Skeletal muscle tissue (tissue), 4 donors: Measurements from ENCODE around the gene DHX34. TPM values are rescaled to one million over a fixed set of nuclear protein-coding genes. Genes with fewer than 3 reads are reported as not detected.

Experiments
- H3K27ac ChIP-seq: one replicate; pipeline ENCODE4 v1.7.0; 2013; ENCODE audit warnings: mild to moderate bottlenecking, low read depth, low read length, inconsistent platforms
- H3K27me3 ChIP-seq, 3 donors: one replicate each; pipeline ENCODE4 v1.7.0; 2013; ENCODE audit warnings: low read length in 3 of 3; ENCODE audit not compliant: control insufficient read depth in 3 of 3, insufficient read depth in 3 of 3
- H3K36me3 ChIP-seq, 3 donors: one replicate each; pipeline ENCODE4 v1.7.0; 2013; ENCODE audit warnings: low read length in 3 of 3; ENCODE audit not compliant: control insufficient read depth in 3 of 3, insufficient read depth in 3 of 3
- H3K4me1 ChIP-seq, 3 donors: one replicate each; pipeline ENCODE4 v1.7.0; 2013; ENCODE audit warnings: low read length in 3 of 3, mild to moderate bottlenecking in 3 of 3; ENCODE audit not compliant: control insufficient read depth in 3 of 3, insufficient read depth in 3 of 3
- H3K4me3 ChIP-seq, 3 donors: one replicate each; pipeline ENCODE4 v1.7.0; 2013; ENCODE audit warnings: low read length in 3 of 3
- H3K9ac ChIP-seq, 3 donors: one replicate each; pipeline ENCODE4 v1.7.0; 2013; ENCODE audit warnings: low read length in 3 of 3, mild to moderate bottlenecking in 3 of 3, moderate library complexity in 2 of 3, low read depth in 1 of 3
- H3K9me3 ChIP-seq, 3 donors: one replicate each; pipeline ENCODE4 v1.7.0; 2013; ENCODE audit warnings: low read length in 3 of 3; ENCODE audit not compliant: control insufficient read depth in 3 of 3
- total RNA-seq: library from RNA; depleted of rRNA; stranded (reverse); fragments of >200 nt; gene quantifications from one replicate; pipeline ENCODE4 v1.2.3, GENCODE V29; 2014
- donor health status: Osteomylitis.

The DHX34 gene
- total RNA-seq, 1 donor from 2014 or later: 7.8 TPM

DNA sequence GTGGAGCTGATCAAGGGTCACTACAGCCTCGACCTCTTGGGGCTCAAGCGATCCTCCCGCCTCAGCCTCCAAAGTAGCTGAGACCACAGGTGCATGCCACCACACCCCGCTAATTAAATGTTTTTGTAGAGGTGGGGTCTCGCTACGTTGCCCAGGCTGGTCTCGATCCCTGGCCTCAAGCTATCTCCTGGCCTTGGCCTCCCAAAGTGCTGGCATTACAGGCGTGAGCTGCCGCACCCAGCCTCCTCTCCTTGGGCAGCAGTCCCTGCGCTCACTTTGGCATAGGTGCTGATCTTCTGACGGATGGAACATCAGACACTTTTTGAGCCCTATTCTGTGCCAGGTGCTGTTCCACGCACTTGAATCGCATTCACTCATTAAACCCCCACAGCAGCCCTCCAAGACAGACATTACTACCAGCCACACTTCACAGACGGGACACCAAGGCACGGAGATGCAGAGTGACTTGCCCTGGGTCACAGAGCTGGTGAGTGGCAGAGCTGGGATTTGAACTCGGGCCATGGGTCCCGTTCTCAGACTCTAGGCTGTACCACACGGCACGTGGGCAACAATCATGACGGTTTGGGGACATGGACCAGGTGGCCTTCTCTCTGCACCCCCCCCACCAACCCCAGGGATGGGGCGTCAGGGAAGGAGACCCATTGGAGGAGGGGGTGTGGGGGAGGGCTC, 67.0 kb downstream of the DHX34 start:
- Histone ChIP-seq H3K36me3 (no peaks in the 10 kb centered on the region), H3K4me1 (peaks cover 5 to 10% (median 6%) of the 10 kb centered on the region in 3 donors), H3K9me3 (no peaks in the 10 kb centered on the region), H3K4me3 (no peak overlapping the region), H3K9ac (no peak overlapping the region), H3K27ac (no peak overlapping the region), H3K27me3 (peaks cover 54 to 65% (median 55%) of the 10 kb centered on the region in 3 donors)

DNA sequence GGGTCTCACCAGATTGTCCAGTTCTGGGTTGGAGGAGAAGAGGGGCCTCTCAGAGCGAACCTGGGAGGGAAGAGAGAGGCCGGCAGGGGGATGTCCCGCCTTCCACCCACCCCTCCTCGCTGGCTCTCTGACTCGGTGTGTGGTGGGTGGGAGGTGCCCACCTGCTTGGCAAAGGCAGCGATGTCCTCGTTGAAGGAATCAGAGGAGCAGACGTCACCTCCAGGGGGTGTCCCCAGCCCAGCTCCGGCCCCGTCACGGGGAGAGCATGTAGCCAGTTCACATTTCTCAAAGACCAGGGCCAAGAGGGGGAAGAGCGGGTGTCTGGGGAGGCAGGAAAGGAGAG, 67.5 kb downstream of the DHX34 start:
- no peak overlapping the region for H3K4me3 ChIP-seq
- H3K9ac ChIP-seq: no peak overlapping the region
- no peak overlapping the region for H3K27ac ChIP-seq
- H3K36me3 ChIP-seq: no peaks in the 10 kb centered on the region
- H3K27me3 ChIP-seq: peaks cover 59 to 70% (median 60%) of the 10 kb centered on the region in 3 donors
- H3K4me1 ChIP-seq: peaks cover 6 to 13% (median 6%) of the 10 kb centered on the region in 3 donors
- no peaks in the 10 kb centered on the region for H3K9me3 ChIP-seq

DNA sequence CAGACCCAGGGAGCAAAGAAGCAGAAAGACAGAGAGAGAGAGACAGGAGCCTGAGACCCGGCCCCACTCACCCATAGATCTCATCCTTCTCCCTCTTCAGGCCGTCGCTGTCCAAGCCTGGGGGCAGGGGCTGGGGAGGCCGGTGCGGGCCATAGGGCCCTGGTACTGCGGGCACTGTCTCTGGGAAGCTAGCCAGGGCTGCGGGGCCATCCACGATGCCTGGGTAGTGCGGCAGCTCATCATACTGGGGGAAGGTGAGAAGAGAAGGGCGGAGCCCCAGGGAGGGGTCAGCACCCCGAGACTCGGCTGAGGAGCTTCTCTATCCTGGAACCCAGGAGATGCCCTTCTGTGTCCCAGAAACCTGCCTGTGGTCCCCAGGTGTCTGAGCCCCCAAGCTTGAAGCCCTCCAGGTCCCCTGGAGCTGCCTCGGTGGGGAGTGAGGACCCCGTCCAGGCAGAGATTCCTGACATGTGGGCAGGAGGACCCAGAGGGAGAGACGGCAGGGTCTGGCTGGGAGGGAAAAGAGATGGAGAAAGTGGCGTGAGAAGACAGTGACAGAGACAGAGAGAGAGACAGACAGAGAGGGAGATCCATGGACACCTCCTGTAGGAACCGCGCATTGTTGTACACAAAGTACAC, 68.1 kb downstream of the DHX34 start:
- Histone ChIP-seq H3K36me3 (no peaks in the 10 kb centered on the region), H3K27ac (no peak overlapping the region), H3K4me3 (peak overlapping the region in 1 of 3 donors; percentile 46), H3K9me3 (no peaks in the 10 kb centered on the region), H3K27me3 (peaks cover 65 to 69% (median 66%) of the 10 kb centered on the region in 3 donors), H3K4me1 (peaks cover 6 to 13% (median 6%) of the 10 kb centered on the region in 3 donors), H3K9ac (no peak overlapping the region)

DNA sequence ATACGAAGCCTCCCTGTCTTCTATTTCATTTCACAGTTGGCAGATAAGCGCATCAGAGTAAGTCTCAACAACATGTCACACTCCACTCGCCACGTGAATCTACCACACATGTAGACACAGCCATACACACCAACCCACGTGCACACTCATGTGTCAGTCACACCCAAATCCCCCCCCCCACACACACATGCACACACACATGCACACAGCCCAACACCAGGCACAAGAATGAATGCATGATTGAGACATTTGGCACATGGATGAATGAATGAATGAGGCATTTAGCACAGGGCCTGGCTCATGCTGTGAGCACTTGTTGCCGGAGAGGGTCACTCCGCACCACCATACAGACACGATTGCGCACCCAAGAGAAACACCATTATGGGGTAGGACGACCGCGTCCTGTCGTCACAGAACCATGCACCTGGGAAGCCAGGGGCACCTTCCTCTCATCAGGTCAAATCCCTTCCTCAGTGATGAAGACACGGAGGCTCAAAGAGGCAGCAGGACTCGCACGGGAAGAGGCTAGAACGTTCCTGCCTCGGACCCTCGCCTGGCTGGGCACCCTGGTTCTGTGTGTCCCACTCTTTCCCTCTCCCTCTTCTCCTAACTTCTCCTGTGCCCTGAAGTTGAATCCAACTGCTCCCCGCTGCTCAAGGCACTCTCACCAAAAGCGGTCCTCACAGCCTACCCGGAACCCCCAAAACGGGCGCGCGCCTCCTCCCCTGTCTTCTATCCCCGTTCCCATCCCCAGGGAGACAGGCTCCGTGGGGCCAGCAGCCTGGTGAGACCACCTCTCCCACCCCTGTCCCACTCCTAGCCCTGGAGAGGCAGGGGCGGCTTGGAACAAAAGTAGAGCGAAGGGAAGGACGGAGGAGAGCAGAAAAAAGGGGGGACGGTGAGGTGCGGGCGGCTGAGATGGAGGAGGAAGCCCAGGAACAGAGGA, 68.9 kb downstream of the DHX34 start:
- Histone ChIP-seq H3K36me3 (no peaks in the 10 kb centered on the region), H3K9me3 (no peaks in the 10 kb centered on the region), H3K9ac (peak overlapping the region in 1 of 3 donors; percentile 33), H3K27ac (no peak overlapping the region), H3K4me3 (peak overlapping the region in 2 of 3 donors; percentile 46 to 49), H3K4me1 (peaks cover 6 to 13% (median 6%) of the 10 kb centered on the region in 3 donors), H3K27me3 (peaks cover 73 to 76% (median 74%) of the 10 kb centered on the region in 3 donors)

DNA sequence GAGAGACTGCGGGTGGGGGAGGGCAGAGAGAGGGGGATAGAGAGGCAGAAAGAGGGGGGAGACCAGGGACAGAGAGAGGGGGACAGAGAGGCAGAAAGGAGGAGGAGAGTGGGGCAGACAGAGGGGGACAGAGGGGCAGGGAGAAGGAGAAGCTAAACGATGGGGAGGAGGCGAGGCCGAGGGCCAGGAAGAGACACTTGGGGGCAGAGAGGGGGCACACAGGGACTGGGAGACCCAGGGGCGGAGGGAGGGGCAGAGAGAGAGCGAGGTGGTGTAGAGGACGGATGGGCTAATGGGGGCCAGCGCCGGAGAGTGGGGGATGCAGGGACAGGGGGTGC, 69.5 kb downstream of the DHX34 start:
- no peaks in the 10 kb centered on the region for H3K36me3 ChIP-seq
- peak overlapping the region in 1 of 3 donors; percentile 8 for H3K9ac ChIP-seq
- peak overlapping the region in 2 of 3 donors; percentile 29 to 49 for H3K4me3 ChIP-seq
- peaks cover 76 to 79% (median 79%) of the 10 kb centered on the region in 3 donors for H3K27me3 ChIP-seq
- H3K4me1 ChIP-seq: peaks cover 6 to 13% (median 6%) of the 10 kb centered on the region in 3 donors
- no peak overlapping the region for H3K27ac ChIP-seq
- no peaks in the 10 kb centered on the region for H3K9me3 ChIP-seq

DNA sequence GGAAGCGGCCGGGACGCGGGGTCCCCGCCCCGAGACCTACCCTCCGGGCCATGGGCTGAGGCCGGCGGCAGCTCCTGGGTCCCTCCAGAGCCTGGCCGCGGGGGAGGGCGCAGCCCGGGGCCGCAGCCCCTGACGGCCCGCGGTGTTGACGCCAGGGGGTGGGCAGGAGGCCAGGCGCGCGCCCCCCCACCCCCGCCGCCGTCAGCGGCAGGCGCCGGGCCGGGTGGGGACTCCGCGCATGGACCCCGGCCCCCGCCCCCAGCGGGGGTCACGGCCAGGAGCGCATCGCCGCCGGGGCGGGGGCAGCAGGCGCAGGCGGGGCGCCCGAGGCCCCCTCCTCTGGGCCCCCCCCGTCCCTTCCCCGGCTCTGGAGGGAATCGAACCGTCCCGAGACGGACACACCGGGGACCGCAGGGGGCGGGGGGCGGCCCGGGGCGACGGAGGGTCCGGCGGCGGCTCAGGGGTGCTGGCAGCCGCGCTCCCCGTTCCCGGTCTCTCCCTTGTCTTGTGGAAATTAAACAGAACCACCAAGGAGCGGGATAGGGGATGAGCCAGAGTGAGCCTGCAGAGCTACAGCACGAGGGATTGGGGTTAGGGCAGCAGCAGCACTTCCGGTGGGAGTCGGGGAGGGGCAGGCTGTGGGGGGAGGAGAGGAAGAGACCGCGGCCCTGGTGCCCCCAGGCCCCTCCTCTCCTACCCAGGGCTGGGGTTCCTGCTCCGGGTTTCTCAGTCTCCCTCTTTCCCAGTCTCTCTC, 70.1 kb downstream of the DHX34 start, which contains the start of gene MEIS3:
MEIS3 (minus strand) TSS at position 498 of the 754 bp plus-strand sequence; CDS start at position 52, 446 bp downstream.
- H3K27me3 ChIP-seq: peaks cover 77 to 81% (median 80%) of the 10 kb centered on the region in 3 donors
- peak within 1 kb of the TSS in 1 of 3 donors; percentile 33 for H3K9ac ChIP-seq
- H3K4me1 ChIP-seq: peaks cover 6 to 13% (median 6%) of the 10 kb centered on the region in 3 donors
- no peaks in the 10 kb centered on the region for H3K9me3 ChIP-seq
- no peak within 1 kb of the TSS for H3K27ac ChIP-seq
- peak within 1 kb of the TSS in 2 of 3 donors; percentile 29 to 49 for H3K4me3 ChIP-seq
- no peaks in the 10 kb centered on the region for H3K36me3 ChIP-seq

DNA sequence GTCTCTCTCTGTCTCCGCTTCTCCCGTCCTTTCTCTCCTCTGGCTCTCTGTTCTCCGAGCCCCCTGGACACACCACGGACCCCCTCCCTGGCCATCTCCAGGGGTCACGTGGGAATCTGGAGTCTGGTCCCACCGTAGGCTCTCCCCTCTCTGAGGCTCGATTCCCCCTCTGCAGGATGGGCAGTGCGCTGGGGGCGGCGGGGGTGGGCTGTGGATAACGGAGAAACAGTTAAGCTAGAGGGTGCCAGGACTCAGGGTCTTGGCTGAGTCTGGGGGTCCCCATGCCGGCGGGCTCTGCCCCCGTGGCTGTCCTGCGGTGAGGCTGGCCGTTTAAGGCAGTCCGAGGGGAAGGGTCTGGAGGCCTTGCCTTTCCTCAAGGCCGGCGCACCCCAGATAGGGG, 70.7 kb downstream of the DHX34 start:
- no peaks in the 10 kb centered on the region for H3K9me3 ChIP-seq
- H3K27ac ChIP-seq: no peak overlapping the region
- H3K27me3 ChIP-seq: peaks cover 78 to 81% (median 80%) of the 10 kb centered on the region in 3 donors
- peaks cover 6 to 13% (median 6%) of the 10 kb centered on the region in 3 donors for H3K4me1 ChIP-seq
- H3K4me3 ChIP-seq: no peak overlapping the region
- H3K36me3 ChIP-seq: no peaks in the 10 kb centered on the region
- no peak overlapping the region for H3K9ac ChIP-seq

DNA sequence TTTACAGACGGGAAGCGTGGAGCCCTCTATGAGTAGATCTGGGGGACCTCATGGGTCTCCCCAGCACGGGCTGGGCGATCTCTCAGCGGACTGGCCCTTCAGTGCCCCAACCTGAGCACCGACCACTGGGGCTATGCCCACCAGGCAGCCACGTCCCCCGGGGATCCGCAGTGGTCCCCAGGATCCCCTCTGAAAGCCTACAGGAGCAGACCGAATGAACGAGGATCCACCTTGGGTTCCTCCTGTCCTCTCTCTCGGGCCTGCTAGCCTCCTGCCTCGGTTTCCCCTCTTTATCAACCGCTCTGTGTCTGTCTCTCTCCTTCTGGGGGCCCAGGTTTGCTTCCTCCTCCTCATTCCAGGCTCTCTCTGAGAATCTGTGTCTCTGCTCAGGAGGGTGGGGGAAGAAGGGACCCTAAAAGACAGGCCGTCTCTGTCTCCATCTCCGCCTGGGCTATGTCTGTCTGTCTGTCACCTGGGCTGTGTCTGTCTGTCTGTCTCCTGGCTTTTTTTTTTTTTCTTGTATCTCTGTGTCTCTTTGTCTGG, 72.2 kb downstream of the DHX34 start:
- Histone ChIP-seq H3K9ac (no peak overlapping the region), H3K4me3 (no peak overlapping the region), H3K27me3 (peaks cover 73 to 86% (median 77%) of the 10 kb centered on the region in 3 donors), H3K27ac (no peak overlapping the region), H3K4me1 (peaks cover 6 to 13% (median 6%) of the 10 kb centered on the region in 3 donors), H3K36me3 (no peaks in the 10 kb centered on the region), H3K9me3 (no peaks in the 10 kb centered on the region)

DNA sequence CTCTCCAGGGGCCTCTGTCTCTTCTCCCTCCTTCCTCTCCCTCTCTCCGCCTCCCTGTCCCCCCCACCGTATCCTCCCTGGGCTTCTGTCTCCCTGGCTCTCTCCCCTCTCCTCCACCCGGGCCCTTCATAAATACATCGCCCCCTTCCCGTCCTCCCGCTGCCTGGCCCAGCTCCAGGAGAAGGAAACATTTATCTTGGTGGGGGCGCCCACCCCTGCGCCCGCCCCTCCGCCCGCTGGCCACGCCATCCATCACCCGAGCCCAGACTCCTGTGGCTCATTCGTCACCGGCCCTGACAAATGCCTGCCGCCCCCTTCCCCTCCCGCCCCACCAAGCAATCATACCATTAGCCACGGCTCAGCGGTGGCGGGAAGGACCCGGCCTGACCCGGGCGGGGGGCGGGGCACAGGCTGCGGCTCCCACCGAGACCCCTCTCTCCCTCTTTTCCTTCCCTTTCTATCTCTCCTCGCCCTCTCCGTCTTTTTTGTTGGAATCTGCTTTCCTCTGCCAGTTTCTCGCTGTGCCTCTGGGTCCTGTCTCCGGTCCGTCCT, 72.8 kb downstream of the DHX34 start:
- peaks cover 69 to 85% (median 76%) of the 10 kb centered on the region in 3 donors for H3K27me3 ChIP-seq
- H3K4me1 ChIP-seq: peaks cover 6 to 13% (median 6%) of the 10 kb centered on the region in 3 donors
- no peaks in the 10 kb centered on the region for H3K36me3 ChIP-seq
- H3K9me3 ChIP-seq: no peaks in the 10 kb centered on the region
- H3K27ac ChIP-seq: no peak overlapping the region
- no peak overlapping the region for H3K4me3 ChIP-seq
- no peak overlapping the region for H3K9ac ChIP-seq
